Neural cell (in vitro differentiated cells): Measurements from ENCODE around the gene P4HA2. TPM values are rescaled to one million over a fixed set of nuclear protein-coding genes. Genes with fewer than 3 reads are reported as not detected.

ENCODE experiments used
- H2AFZ ChIP-seq: fragments of 200-600, 300-800 bp; sonication (generic), shearing (Covaris generic); 2 replicates; pipeline ENCODE4 v1.6.0; 2014; ENCODE audit warnings: low read depth, mild to moderate bottlenecking, antibody characterized with exemption, low read length, moderate library complexity
- H3F3A ChIP-seq: fragments of 200-600 bp; shearing (Covaris generic); 2 replicates; pipeline ENCODE4 v1.6.1; 2016; ENCODE audit warnings: mild to moderate bottlenecking, moderate library complexity, mixed read lengths, antibody characterized with exemption, low read length; ENCODE audit not compliant: insufficient read depth, poor library complexity, severe bottlenecking
- H3K27ac ChIP-seq: fragments of 200-600, 300-800 bp; sonication (generic), shearing (Covaris generic); 2 replicates; pipeline ENCODE4 v1.5.1; 2014; ENCODE audit warnings: mild to moderate bottlenecking, low read length, moderate library complexity
- H3K27me3 ChIP-seq: fragments of 300-800, 200-600 bp; sonication (generic), shearing (Covaris generic); 2 replicates; pipeline ENCODE4 v1.6.0; 2014; ENCODE audit warnings: mild to moderate bottlenecking, low read depth, low read length, moderate library complexity; ENCODE audit not compliant: insufficient read depth
- H3K36me3 ChIP-seq: fragments of 300-800, 200-600 bp; sonication (generic), shearing (Covaris generic); 2 replicates; pipeline ENCODE4 v1.5.1; 2014; ENCODE audit warnings: mild to moderate bottlenecking, antibody characterized with exemption, low read length, moderate library complexity; ENCODE audit not compliant: insufficient read depth
- H3K4me2 ChIP-seq: fragments of 300-800, 200-600 bp; sonication (generic), shearing (Covaris generic); 2 replicates; pipeline ENCODE4 v1.6.0; 2014; ENCODE audit warnings: mild to moderate bottlenecking, low read length
- H3K4me3 ChIP-seq: fragments of 300-800, 200-600 bp; sonication (generic), shearing (Covaris generic); 2 replicates; pipeline ENCODE4 v1.5.1; 2014; ENCODE audit warnings: mild to moderate bottlenecking, low read length, moderate library complexity
- H3K79me2 ChIP-seq: fragments of 200-600 bp; shearing (Covaris generic); replicated peaks from 2 replicates; pipeline ENCODE4 v1.6.0; 2014; ENCODE audit warnings: mild to moderate bottlenecking, low read length, moderate library complexity; ENCODE audit not compliant: insufficient read depth
- H3K9ac ChIP-seq: fragments of 300-800, 200-600 bp; sonication (generic), shearing (Covaris generic); 2 replicates; pipeline ENCODE4 v1.6.1; 2016; ENCODE audit warnings: mild to moderate bottlenecking, low read length, mixed read lengths
- H3K9me2 ChIP-seq: fragments of 200-600 bp; shearing (Covaris generic); 2 replicates; pipeline ENCODE4 v1.6.1; 2016; ENCODE audit warnings: mild to moderate bottlenecking, low read length, mixed read lengths; ENCODE audit not compliant: insufficient read depth
- H3K9me3 ChIP-seq: fragments of 200-600, 300-800 bp; sonication (generic), shearing (Covaris generic); 2 replicates; pipeline ENCODE4 v1.6.1; 2016; ENCODE audit warnings: mild to moderate bottlenecking, mixed run types, low read length, moderate library complexity, mixed read lengths
- H4K20me1 ChIP-seq: fragments of 200-600 bp; shearing (Covaris generic); 2 replicates; pipeline ENCODE4 v1.6.1; 2016; ENCODE audit warnings: mild to moderate bottlenecking, mixed run types; ENCODE audit not compliant: insufficient read depth
- CTCF ChIP-seq: fragments of 450-650 bp; IDR thresholded peaks from 2 replicates; pipeline ENCODE4 v1.5.1; 2014; ENCODE audit warnings: antibody characterized with exemption, mild to moderate bottlenecking, moderate library complexity; ENCODE audit not compliant: poor library complexity, severe bottlenecking
- EP300 ChIP-seq: fragments of 450-650 bp; conservative IDR thresholded peaks from 2 replicates; pipeline ENCODE4 v1.6.1; 2014; ENCODE audit warnings: antibody characterized with exemption, mild to moderate bottlenecking, moderate library complexity; ENCODE audit not compliant: poor library complexity, severe bottlenecking
- MXI1 ChIP-seq: fragments of 450-650 bp; conservative IDR thresholded peaks from 2 replicates; pipeline ENCODE4 v1.6.1; 2014; ENCODE audit warnings: antibody characterized with exemption, mild to moderate bottlenecking; ENCODE audit not compliant: poor library complexity, severe bottlenecking
- RAD21 ChIP-seq: fragments of 450-650 bp; conservative IDR thresholded peaks from 2 replicates; pipeline ENCODE4 v1.6.1; 2014; ENCODE audit warnings: antibody characterized with exemption, mild to moderate bottlenecking, moderate library complexity
- REST ChIP-seq: IDR thresholded peaks from 2 replicates; pipeline ENCODE4 v1.6.1; 2012; ENCODE audit warnings: borderline replicate concordance
- TAF1 ChIP-seq: IDR thresholded peaks from 2 replicates; pipeline ENCODE4 v1.6.1; 2012; ENCODE audit warnings: low read depth
- polyA plus RNA-seq: library from polyadenylated mRNA; depleted of rRNA; stranded (reverse); fragments of >200 nt; gene quantifications from 2 replicates; pipeline ENCODE4 v1.2.3, GENCODE V29; 2014

Gene P4HA2
- polyA plus RNA-seq, 1 donor from 2014 or later = 1.4 TPM

GRCh38 chr5:132180134-132180745, 47.4 kb downstream of the P4HA2 start:
- H3K36me3 ChIP-seq = no peaks in the 10 kb centered on the region
- TF ChIP-seq CTCF (peak; percentile 40), EP300 (no peak), RAD21 (no peak), REST (no peak)
- H3K4me3 ChIP-seq = no peak overlapping the region
- no peak overlapping the region for H3K9ac ChIP-seq
- H3K9me2 ChIP-seq = no peaks in the 10 kb centered on the region
- H3K4me2 ChIP-seq = no peak overlapping the region
- H4K20me1 ChIP-seq = no peaks in the 10 kb centered on the region
- H3K27me3 ChIP-seq = no peaks in the 10 kb centered on the region
- H3F3A ChIP-seq = no peaks in the 10 kb centered on the region
- no peaks in the 10 kb centered on the region for H3K79me2 ChIP-seq
- H2AFZ ChIP-seq = no peak overlapping the region
- no peak overlapping the region for H3K27ac ChIP-seq
- no peaks in the 10 kb centered on the region for H3K9me3 ChIP-seq

- TF ChIP-seq CTCF = no peak
- TF ChIP-seq MXI1 = no peak
- no peak for TF ChIP-seq TAF1
- no peak for TF ChIP-seq REST
- Histone ChIP-seq H3K4me3 (no peak overlapping the region), H3K27me3 (no peaks in the 10 kb centered on the region), H3K9ac (no peak overlapping the region), H3K36me3 (no peaks in the 10 kb centered on the region), H3K4me2 (no peak overlapping the region), H2AFZ (no peak overlapping the region), H3K79me2 (no peaks in the 10 kb centered on the region), H3F3A (no peaks in the 10 kb centered on the region), H3K27ac (no peak overlapping the region), H4K20me1 (no peaks in the 10 kb centered on the region), H3K9me2 (no peaks in the 10 kb centered on the region), H3K9me3 (no peaks in the 10 kb centered on the region)
Observed at GRCh38 chr5:132179405-132179804, 48.2 kb downstream of the P4HA2 start.
